Activated T-cell treated with anti-CD3 and anti-CD28 coated beads for 24 hours (primary cell): Measurements from ENCODE around the gene DEGS2.

Experiments
- DNase-seq: peaks from one replicate; pipeline ENCODE4 v3.0.0-alpha.2; 2020; ENCODE audit warnings: low read depth

The DEGS2 gene

DNA sequence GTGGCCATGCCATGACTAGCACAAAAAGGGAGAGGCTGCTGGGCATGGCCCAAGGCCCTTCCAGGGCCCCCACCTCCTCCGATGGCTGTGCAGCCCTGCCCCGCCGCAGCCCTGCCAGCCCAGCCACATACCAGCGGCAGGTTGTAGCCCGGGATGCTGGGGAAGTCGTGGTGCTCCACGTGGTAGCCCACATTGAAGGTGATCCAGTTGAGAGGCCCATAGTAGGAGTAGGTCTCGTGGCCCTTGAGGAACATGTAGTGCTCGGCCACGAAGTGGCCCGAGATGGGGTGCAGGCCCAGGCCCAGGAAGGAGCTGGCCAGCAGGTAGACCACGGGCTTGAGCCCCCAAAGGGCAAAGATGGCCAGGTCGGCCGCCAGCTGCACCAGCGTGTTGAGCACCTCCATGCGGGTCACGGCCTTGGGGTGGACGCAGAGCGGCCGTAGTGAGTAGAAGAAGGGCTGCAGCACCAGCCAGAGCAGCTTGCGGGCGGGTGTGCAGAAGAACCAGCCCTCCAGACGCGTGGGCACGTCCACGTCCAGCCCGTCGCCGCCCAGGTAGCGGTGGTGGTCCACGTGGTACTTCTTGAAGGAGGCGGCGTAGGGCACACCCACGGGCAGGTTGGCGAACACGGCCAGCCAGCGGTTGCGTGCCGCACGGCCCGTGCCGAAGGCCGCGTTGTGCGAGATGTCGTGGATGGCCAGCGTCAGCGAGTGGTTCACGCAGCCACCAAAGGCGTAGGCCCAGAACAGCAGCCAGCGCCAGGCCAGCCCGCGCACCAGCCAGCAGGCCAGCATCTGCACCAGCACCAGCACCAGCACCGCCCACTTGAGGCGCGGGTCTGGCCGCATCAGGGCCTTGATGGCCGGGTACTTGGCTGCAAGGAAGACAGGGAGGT is 10.4 kb downstream of the DEGS2 start:
- no peak for DNase-seq

DNA sequence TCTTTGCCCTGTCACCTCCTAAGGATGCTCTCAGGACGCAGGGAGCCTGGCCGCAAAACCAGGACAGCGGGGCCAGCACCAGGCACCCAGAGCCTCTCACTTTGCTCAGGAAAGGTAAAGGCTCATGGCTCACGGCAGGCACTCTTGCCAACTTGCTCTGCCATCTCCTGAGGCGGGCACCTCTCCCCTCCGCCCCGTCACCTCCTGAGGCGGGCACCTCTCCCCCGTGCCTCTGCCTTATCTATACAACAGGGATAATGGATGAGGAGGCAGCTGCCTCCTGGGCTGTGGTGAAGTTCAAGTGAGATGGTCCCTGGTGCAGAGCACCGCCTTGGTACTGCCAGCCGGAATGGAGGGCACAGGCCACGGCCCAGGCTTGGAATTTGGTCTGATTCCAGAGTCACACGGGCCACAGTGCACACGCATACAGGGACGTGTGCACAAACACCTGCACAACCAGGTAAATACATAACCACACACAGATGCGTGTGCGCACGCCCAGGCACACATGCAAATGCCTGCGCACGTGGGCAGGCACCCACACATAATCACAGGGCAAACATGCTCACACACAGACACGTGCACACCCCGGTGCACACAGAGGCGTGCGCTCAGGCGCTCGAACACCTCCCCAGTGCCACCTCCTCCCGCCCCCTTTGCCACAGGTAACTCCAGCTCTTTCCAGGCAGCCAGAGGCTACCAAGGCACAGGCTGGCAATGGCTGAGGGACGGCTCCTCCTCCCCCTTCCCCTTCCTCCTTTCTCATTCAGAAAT is 11.6 kb downstream of the DEGS2 start:
- DNase-seq: no peak

DNA sequence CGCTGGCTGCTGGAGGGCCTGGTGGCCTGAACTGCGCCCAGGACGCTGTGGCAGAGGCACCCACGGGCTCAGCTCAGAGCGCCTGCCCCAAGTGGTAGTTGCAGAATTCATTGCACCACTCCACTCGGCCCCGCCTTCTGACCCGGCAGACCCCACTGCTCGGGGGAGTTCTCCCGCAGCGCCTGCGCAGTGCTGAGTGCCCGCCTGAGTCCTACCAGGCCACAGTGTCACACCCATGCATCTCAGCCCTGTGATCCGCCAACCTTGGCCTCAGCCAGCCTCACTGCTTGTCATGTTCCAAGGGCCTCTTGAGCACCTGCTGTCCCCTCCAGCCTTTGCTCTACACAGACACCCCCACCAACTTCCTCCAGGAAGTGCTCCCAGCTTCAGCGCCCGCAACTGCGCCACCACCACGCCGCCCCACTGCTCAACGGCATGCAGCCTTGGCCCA is 12.2 kb downstream of the DEGS2 start:
- DNase-seq: peak; percentile 63

DNA sequence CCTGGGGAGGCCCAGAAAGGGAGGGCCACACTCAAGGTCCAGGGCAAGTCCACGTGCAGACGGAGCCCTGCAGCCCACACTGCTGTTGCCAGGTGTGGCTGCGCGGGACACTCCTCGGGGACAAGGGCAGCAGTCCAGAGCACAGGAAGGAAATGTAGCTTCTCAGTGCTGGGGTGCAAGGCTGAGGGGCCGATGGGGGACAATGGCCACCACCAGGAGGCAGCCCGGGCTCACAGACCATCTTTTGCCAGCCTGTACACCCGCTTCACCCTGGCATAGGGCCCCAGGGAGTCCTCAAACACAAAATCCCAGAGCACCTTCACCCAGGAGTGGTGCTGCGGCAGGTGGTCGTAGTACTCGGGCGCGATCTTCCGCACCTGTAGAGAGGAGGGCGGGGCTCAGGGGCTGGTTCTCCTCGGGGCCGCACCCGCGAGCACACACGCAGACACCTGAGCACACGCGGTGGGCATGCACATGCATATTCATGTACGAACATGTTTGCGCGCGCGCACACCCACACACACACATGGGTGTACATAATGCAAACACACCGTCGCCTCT is 12.8 kb downstream of the DEGS2 start:
- no peak for DNase-seq

DNA sequence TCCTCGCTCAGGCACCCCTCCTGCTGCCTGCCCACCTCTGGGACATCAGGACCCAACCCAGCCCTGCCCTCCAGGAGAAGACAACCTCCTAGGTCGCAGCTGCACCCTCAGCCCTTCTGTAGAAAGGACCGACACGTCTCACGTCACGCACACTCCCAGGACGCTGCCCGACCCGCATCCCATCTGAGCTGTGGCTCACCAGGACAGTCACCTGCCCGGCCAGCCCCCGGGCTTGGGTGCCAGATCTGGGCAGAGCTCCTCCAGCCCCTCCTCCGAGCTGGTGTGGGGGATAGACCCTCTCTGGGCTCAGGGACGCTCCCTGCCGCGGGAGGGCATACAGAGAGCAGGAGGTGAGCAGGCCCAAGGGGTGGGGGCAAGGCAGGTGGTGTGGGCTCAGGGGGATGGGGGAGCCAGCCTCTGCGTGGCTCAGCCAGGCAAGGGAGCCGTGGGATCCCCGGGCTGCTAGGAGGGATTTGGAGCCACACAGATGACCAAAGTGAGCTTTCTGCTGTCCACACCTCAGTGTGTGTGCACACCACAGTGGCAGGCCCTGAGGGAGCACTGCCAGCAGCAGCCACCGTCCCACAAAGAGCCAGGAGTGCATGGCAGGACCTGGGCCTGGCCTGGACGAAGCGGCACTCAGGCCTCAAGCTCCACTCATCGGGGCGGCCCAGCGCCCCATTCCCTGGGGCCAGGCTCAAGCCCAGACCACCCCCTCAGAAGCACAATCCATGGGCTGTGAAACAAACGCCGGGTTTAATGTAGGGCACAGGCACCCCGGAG is 13.6 kb downstream of the DEGS2 start:
- no peak for DNase-seq

DNA sequence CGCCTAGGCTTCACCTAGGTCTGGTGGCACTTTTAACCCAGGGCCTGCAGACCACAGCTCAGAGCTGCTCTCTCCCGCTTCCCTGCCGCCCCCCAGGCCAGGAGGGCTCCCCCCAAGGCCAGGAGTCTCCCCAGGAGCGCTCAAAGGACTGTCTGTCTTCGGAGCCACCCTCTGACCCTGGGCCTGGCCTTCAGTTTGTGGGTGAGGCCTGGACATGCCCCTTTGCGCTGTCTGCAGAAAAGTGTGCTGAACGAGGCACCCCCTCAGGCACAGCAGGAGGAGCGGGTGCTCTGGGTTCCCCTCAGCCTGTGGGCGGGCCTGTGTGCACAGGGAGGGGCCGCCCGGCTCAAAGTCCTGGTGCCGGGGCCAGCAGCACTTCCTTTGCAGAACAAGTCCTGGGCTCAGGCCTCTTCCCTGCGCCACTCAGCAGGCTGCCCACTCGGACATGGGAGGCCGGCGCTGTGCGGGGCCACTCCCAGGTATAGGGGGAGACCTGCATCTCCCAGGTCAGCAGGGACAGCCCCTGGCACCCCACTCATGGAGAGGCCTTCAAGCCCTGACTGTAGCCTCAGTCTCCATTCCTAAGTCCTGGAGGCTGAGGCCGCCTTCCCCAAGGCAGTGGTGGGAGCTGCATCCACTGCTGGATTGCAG is 14.3 kb downstream of the DEGS2 start:
- DNase-seq: no peak

DNA sequence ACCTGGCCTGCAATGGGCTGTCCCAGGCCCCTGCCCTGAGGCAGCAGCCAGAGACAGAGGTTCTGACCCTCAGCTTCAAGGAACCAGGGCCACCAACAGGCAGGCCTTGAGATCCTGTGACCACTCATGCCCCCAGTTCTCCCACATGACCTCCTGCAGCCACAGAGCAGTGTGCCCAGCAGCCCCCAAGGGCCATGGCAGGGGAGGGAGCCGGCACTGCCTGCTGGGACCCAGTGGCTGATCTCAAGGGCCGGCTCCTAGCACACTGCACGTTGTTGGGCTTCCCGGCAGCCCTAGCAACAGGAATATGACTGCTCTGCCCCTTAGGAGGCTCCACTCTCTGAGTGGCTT is 14.8 kb downstream of the DEGS2 start:
- DNase-seq: no peak

DNA sequence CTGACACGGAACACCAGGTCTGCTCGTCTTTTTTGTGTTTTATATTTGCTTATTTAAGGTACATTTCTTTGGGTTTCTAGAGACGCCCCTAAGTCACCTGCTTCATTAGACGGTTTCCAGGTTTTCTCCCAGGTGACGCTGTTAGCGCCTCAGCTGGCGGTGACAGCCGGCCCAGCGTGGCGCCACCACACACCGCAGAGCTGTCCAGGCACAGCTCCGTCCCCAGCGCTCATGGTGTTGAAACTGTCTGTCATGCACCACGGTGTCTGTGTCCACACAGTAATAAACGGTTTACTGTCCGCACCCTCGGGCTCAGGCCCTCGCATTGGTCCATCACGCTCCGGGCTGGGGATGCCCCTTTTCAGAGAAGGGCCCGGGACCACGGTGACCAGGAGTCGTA is 15.5 kb downstream of the DEGS2 start:
- DNase-seq: no peak

DNA sequence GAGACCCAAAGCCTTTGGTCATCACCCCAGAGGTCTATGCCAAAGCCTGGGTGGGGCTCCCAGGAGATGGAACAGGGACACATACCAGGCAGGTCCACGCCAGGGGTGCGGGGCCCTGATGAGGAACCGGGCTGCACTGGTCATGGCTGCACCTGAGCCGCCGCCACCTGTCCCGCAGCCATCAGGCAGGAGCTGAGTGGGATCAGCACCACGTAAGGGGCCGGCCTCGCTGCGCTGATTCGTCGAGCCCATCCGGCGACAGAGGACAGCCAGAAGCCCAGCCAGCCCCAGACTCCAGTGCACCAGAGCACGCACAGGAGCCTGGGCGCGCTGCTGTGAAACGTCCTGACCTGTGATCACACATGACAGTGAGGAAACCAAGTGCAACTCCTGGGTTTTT is 15.9 kb downstream of the DEGS2 start:
- no peak for DNase-seq

DNA sequence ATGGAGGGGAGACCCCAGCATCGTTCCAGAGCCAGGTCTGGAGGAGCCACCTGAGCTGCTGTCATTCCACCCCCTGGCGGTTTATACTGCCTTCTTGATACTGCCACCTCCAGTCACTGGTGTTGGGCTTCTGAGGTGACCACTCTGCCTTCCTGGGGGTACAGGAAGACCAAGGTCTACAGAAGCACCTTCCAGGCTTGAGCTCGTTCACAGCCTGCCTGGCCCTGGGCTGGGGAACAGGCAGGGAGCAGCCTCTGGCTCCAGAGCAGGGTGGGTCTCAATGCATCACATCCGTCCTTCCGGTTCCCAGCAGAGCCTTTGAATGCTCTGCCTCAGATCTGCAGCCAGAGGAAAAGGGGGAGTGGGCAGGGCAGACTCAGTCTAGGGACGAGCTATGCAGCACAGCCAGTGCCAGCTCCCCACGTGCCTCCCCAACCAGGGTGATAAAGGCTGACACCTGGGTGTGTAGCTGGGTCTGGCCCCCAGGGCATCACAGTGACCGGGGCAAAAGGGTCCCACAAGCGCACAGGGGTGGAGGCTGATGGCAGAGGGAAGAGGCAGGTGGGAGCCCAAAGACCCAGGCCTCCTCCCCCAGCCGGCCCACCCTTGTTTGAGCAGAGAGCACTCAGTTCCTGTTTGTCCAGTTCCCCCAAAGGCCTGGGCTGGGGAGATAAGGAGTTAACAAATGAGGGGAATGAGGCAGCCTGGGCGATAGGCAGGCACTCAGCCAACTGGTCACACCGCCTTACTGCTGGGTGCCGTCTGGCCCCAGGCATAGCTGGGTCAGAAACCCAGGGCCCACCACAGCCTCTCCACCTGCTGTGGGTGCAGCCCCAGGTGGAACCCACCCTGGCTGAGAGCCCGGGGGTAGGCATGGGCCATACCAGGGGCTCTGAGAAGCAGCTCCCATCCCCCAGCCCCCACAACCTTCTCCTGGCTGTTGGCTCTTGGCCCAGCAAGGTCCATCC is 17.1 kb downstream of the DEGS2 start:
- DNase-seq: no peak

DNA sequence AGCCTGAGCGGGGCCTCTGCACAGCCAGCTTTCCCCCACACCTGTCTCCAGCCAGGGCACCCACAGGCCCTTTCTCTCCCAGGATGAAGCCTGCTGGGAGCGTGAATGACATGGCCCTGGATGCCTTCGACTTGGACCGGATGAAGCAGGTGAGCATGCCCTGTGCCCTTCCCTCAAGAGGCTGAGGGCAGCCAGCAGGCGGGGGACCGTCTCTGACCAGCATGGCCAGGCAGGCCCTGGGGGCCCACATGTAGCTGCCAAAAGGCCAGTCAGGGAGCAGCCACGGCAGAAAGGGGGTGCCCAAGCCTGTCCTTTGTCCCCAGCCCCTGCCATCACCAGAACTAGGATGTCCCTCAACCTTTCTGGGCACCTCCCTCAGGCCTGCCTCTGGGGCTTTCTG is 18.3 kb downstream of the DEGS2 start:
- no peak for DNase-seq

DNA sequence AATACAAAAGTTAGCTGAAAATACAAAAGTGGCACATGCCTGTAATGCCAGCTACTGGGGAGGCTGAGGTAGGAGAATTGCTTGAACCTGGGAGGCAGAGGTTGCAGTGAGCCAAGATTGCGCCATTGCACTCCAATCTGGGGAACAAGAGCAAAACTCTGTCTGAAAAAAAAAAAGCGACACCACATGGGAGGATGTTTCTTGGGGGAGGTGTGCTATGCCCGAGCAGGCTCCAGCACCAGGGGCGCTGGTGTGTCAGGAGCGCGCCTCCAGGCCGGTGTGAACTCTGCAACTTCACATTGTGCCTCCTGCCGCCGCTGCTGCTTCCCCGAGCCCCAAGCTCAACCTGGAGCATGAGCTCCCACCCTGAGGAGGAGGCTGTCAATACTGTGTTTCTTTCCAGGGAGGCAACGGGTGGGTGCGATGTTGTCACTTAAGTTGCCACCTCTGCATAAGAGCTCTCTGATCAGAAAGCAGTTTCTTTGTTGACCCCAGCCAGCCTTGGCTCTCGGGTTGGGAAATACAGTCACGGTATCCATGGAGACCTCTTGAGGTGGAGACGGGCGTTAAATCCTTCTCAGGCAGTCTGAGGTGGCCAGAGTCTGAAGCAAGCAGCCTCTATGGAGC is 18.9 kb downstream of the DEGS2 start:
- DNase-seq: no peak

DNA sequence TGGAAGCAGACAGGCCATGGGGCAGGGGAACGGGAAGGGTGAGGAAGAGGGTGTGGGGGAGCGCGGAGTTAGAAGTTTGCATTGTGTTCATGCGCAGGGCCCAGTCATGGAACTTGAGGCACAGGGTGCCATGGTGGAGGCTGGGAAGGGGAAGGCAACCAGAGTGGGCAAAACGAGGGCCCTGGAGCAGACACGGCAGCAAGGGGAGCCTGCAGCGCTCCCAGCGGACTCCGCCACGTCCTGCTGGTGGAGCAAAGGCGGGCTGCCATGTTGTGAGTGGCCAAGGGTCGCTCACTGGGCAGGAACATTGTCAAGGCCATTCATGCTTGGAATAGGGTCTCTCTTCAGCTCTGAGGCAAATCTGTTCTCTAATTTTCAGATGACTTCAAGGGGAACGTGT is 20.5 kb downstream of the DEGS2 start:
- no peak for DNase-seq

DNA sequence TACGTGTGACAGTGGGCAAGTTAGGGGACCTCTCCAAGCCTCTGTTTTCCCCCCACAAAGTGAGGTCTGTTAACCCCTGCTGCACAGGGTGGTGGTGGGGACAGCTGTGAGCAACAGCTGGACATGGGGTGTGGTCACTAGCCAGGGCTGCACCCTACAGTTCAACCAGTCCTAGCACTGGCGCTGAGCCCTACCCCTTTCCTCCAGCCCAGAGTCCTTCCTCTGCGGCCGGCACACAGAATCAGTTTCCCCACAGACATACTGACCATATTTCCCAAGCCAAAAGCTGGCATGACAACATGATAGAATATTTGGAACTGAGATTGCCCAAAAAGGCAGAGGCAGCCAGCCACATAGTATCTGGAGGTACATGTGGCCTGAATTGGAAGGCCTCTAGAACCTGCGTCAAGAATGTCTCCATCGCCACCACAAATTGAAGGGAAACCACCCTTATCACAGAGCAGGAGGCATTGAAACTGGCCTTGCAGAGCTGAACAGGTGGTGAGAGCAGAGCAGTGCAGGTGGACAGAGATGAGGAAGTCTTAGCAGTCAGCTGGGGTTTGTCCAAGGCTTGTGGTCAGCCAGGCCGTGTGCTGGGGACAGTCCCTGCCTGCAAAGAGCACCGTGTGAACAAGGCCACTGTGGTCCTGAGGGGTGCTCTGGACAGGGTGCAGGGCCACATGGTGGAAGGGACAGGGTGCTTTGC is 21.2 kb downstream of the DEGS2 start:
- no peak for DNase-seq

DNA sequence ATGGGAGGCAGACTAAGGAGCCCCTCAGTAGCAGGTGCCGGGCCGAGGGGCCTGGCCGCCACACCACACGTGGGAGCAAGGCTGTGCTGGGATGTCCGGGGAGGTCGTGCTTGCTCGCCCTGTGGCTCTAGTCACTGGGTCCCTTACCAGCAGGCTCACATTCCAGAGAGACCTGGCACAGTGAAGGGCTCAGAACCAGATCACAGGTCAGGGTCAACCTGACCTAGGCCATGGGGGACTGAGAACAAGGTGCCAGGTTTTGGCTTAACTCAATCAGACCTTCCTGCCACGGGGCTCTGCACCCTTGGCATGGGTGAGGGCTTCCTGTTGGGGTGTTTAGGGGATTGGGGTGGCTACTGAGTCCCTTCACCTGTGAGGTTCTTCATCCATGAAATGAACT is 22.3 kb downstream of the DEGS2 start:
- DNase-seq: no peak

DNA sequence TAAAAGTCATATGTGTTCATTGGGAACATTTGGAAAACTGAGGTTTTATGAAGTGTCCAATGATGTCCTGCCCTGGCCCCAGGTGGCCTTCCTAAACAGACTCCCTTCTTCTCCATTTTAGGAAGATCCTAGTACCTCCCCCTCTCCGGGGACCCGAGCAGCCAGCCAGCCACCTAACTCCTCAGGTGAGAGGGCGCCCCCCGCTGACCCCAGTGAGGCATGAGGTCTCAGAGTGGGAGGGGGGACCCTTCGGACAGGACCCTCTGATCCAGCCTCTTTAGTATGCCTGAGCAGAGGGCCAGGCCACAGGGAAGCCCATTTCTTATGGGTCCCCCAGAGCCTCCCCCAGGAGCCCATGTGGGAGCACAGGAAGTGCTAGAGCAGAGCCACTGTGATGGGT is 23.7 kb downstream of the DEGS2 start:
- DNase-seq: no peak

DNA sequence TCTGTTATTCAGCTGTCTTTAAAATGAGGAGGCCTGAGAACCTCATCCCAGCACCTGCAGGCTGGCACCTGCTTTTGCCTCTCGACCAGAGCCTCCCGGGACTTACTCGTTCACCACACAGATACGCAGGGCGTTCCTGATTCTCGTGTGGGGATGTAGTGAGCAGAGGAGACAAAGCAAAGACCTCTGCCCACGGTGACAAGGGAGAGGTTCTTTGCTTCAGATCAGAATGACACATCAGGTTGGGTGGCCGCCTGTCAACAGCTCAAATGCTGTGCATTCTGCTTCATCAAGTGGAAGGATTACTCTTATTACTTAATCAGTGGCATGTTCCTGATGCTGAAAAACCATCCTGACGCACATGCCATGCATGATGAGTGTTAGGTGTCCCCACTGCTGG is 24.4 kb downstream of the DEGS2 start:
- DNase-seq: no peak

DNA sequence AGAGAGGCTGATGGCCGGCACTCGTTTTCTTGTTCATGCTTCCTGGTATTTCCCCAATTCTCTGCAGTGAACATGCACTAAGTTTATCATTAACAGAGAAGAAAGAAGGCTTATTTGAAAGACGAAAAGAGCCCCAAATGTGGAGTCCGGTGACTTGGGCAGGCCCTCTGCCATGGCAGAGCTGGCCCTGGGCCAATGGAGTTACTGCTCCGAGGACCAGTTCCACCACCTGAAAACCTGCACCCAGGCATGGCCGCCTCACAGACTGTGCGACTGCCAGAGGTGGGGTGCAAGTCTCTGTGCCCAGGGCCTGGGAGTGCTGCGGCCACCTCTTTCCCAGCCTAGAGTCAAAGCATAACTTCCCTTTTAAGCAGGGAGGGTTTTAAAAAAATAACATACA is 24.9 kb downstream of the DEGS2 start:
- DNase-seq: no peak

DNA sequence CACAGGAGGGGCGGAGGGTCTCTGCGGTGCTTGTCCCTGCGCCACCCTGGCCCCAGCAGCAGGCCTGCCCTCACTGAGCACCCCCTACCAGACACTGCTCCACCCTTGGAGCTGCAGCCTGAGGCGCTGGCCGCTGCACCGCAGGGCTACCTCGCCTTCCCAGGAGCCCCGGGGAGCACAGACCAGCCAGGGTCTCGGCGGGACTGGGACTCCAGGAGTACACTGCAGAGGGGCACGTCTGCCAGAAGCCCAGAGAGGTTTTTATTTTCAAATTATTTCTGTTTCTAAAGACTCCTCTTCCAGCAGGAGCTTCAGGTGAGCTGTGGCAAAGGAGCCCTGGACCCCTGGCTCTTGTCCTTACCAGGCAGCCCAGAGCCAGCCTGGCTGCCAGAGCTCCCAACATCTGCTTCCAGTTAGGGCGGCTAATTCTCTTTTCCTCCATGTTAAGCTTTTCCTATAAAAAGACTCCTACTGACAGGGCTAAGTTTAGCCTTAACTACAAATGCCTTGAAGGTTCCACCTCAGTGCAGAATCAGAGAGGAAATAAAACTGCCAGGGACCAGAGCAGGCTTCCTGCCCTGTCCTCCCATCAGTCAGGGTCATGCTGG is 26.4 kb downstream of the DEGS2 start:
- DNase-seq: no peak
